ACC112 (cell line): ENCODE data around the gene AUP1.
"Not testable (repeated sequence)": the region's sequence is repeated elsewhere in the genome, so short reads cannot be mapped to it uniquely, and the experiment has no call there.

ENCODE experiments used
- H2AFZ ChIP-seq: fragments of 200-600 bp; sonication (generic); one replicate; pipeline ENCODE4 v1.6.0; 2017; ENCODE audit warnings: antibody characterized with exemption, low read length; ENCODE audit not compliant: unreplicated experiment
- H3K27ac ChIP-seq: fragments of 200-600 bp; sonication (generic); 2 replicates; pipeline ENCODE4 v1.5.1; 2014; ENCODE audit warnings: low read depth, mild to moderate bottlenecking, antibody characterized with exemption, low read length, moderate library complexity
- H3K27me3 ChIP-seq: fragments of 200-600 bp; sonication (generic); 2 replicates; pipeline ENCODE4 v1.6.1; 2014; ENCODE audit warnings: mild to moderate bottlenecking, antibody characterized with exemption, low read length, moderate library complexity, mixed read lengths; ENCODE audit not compliant: insufficient read depth
- H3K36me3 ChIP-seq: fragments of 200-600 bp; sonication (generic); 2 replicates; pipeline ENCODE4 v1.6.1; 2016; ENCODE audit warnings: mild to moderate bottlenecking, antibody characterized with exemption, low read length, moderate library complexity, mixed read lengths; ENCODE audit not compliant: insufficient read depth
- H3K4me1 ChIP-seq: fragments of 200-600 bp; sonication (generic); one replicate; pipeline ENCODE4 v1.6.1; 2016; ENCODE audit warnings: low read length, mixed read lengths; ENCODE audit not compliant: insufficient read depth, unreplicated experiment, control insufficient read depth
- H3K4me3 ChIP-seq: fragments of 200-600 bp; sonication (generic); 2 replicates; pipeline ENCODE4 v1.5.1; 2014; ENCODE audit warnings: mild to moderate bottlenecking, low read depth, low read length
- H3K79me2 ChIP-seq: fragments of 200-600 bp; sonication (generic); one replicate; pipeline ENCODE4 v1.6.0; 2016; ENCODE audit warnings: low read length; ENCODE audit not compliant: control insufficient read depth, unreplicated experiment, insufficient read depth

The AUP1 gene

DNA sequence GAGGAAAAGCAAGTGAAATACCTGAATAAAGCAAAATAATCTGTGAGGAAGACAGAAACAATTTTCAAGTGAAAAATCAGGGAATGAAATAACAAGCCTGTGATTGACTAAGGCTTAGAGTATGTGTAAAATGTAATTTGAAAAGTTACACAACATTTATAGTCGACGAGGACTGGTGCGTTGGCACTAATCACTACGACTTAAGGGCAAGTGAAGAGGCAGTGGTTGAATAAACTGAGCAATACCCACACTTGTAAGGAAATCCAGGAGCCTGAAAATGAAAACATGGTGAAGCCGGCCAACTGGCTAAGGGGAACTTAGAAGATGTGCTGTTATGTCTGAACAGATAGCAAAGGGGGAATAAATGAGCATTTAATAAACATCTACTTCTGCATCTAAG is 38.4 kb upstream of the AUP1 start:
- Histone ChIP-seq H3K27me3 (no peaks in the 10 kb centered on the region), H3K27ac (peak overlapping the region; percentile 100), H3K79me2 (no peaks in the 10 kb centered on the region), H3K36me3 (no peaks in the 10 kb centered on the region), H3K4me1 (peaks cover 65% of the 10 kb centered on the region), H2AFZ (peak overlapping the region; percentile 67), H3K4me3 (peak overlapping the region; percentile 25)

DNA sequence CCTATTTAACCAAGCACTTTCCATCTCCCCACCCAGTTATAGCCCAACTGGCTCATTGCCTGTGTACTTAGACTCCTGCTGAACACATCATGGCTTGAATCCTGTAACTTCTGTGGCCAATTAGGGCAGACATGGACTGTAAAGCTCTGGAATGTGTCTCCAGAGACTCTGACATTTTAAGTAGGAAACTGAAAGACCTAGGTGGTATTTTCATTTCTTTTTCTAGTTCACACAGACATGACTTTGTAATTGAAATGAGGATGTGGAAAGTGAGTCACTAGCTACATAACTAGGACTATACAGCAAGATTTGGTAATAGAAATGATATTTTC is 37.2 kb upstream of the AUP1 start:
- Histone ChIP-seq H3K27me3 (no peaks in the 10 kb centered on the region), H3K4me3 (no peak overlapping the region), H3K27ac (peak overlapping the region; percentile 100), H3K4me1 (peaks cover 75% of the 10 kb centered on the region), H3K36me3 (no peaks in the 10 kb centered on the region), H3K79me2 (no peaks in the 10 kb centered on the region), H2AFZ (peak overlapping the region; percentile 41)

- no peaks in the 10 kb centered on the region for H3K79me2 ChIP-seq
- H3K27me3 ChIP-seq = no peaks in the 10 kb centered on the region
- H3K36me3 ChIP-seq = no peaks in the 10 kb centered on the region
- H3K4me1 ChIP-seq = peaks cover 75% of the 10 kb centered on the region
- peak overlapping the region; percentile 100 for H3K27ac ChIP-seq
- H2AFZ ChIP-seq = no peak overlapping the region
- no peak overlapping the region for H3K4me3 ChIP-seq
These were observed 36.7 kb upstream of the AUP1 start for GRCh38 chr2:74566076-74566753.

GRCh38 chr2:74564222-74564621 is 34.7 kb upstream of the AUP1 start:
- Histone ChIP-seq H3K4me1 (peaks cover 75% of the 10 kb centered on the region), H2AFZ (peak overlapping the region; percentile 10), H3K79me2 (no peaks in the 10 kb centered on the region), H3K27me3 (no peaks in the 10 kb centered on the region), H3K4me3 (peak overlapping the region; percentile 8; the same call in 1 of the 2 replicates), H3K27ac (peak overlapping the region; percentile 100), H3K36me3 (no peaks in the 10 kb centered on the region)

DNA sequence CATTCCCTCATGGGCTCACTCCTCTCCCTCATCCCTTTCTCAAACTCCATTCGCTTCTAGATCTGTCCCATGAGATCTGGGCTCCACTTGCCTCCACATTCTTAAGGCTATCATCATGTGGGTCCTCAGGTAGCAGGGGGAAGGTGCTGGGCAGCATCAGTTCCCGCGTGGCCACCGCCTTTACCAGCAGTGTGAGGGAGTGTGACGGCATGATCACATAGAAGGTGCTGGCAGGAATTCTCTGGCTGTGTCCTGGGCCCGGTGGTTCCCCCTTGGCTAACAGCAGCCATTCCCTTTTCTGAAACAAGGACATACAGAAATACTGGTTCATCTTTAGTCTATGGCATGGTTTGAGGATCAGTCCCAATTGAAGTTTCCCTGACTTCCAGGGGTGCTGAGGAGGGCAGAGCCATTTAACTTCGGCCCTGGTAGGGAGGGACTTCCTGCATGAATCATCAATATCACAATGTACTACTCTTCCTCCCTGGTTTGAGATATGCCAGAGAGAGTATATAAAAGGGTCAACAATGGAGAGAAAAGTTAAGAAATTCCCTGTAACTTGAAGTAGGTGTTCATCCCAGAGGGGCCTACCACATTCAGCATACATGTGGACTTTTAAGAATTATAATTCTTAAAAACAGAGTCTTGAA is 32.7 kb upstream of the AUP1 start:
- Histone ChIP-seq H3K4me1 (peaks cover 62% of the 10 kb centered on the region), H2AFZ (peak overlapping the region; percentile 76), H3K36me3 (no peaks in the 10 kb centered on the region), H3K4me3 (peak overlapping the region; percentile 25; the same call in 1 of the 2 replicates), H3K27me3 (no peaks in the 10 kb centered on the region), H3K27ac (peak overlapping the region; percentile 61), H3K79me2 (peaks cover 1% of the 10 kb centered on the region)

DNA sequence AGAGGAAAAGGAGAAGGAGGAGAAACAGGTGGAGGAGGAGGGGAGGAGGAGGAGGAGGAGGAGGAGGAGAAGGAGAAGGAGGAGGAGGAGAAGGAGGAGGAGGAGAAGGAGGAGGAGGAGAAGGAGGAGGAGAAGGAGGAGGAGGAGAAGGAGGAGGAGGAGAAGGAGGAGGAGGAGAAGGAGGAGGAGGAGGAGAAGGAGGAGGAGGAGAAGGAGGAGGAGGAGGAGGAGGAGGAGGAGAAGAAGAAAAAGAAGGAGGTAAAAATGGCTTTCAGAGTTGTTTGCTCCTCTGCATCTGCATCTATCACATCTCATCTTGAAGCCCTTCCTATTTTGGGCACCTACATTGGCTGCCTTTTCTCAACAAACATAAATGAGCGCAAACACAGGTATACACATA is 31.5 kb upstream of the AUP1 start:
- Histone ChIP-seq H3K79me2 (peaks cover 13% of the 10 kb centered on the region), H3K4me1 (peaks cover 61% of the 10 kb centered on the region)
- not testable (repeated sequence) for H3K27me3 ChIP-seq, H3K36me3 ChIP-seq, H2AFZ ChIP-seq, H3K4me3 ChIP-seq, H3K27ac ChIP-seq

- H3K36me3 ChIP-seq = peaks cover 4% of the 10 kb centered on the region; the same call in 1 of the 2 replicates
- H3K79me2 ChIP-seq = peaks cover 17% of the 10 kb centered on the region
- H3K27me3 ChIP-seq = no peaks in the 10 kb centered on the region
- H3K4me1 ChIP-seq = peaks cover 60% of the 10 kb centered on the region
- H3K27ac ChIP-seq = no peak overlapping the region
- no peak overlapping the region for H2AFZ ChIP-seq
- no peak overlapping the region for H3K4me3 ChIP-seq
These were observed 31.1 kb upstream of the AUP1 start for GRCh38 chr2:74560591-74560990.

DNA sequence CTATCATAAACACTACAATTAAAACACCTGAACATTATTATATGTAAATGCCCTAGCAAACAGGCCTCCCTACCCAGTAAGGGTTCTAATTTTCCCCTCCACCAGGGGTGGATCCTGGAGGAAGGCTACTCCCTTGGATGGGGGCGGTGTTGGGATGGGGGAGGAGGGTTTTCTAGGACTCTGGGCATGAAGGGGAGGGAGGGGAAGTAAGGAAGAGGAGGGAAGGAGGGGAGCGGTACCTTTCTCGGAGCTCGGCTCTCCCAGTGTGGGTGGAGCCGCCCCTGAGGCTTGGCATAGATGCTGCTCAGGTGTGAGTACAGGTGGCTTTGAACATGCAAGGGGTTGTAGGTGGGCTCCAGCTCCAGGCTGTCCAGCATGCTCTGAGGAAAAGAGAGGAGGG is 30.4 kb upstream of the AUP1 start:
- no peaks in the 10 kb centered on the region for H3K27me3 ChIP-seq

DNA sequence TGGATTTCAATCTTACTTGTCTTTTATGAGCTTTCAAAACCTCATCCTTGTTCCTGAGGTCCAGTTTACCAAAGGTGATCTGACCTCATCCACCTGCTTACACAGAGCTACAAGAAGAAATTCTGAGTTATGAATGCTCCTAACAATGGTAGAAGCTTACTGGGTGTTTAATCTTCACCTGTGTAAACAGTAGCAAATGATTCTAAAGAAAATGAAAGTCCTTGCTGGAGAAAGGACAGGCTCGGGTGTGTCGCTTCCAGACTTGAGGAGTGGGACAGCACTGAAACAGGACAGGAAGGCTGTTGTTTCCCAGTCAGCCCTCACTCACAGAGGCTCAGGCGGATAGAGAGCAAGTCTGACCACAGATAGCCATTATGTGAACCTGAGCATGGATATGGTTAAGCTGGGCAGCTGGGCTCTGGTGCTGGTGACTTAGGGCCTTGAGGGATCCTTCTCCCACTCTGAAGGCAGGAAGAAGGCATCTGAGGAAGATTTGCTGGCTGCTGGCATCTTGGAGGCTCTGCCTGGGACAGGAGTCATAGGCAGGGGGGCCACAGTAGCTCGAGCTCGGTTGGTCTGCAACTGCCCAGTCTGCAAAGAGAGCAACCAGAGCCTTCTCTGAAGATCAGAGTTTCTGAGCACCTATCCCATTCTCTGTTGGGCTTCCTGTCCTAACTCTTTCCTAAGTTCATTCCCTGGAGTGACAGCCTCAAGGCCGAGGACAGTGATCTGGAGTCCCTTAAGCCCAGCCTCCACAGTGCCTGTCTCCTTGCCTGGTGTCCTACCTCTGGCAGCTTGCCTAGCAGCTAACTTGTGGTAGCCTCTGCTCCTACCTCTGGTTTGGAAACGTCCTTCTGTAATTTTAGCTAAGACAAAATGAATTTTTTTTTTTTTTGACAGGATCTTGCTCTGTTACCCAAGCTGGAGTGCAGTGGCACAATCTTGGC is 29.1 kb upstream of the AUP1 start:
- H3K27ac ChIP-seq = peak overlapping the region; percentile 14; the same call in 1 of the 2 replicates
- H3K4me3 ChIP-seq = no peak overlapping the region
- H3K4me1 ChIP-seq = peaks cover 45% of the 10 kb centered on the region
- H3K79me2 ChIP-seq = peaks cover 30% of the 10 kb centered on the region
- no peak overlapping the region for H2AFZ ChIP-seq
- peaks cover 4% of the 10 kb centered on the region; the same call in 1 of the 2 replicates for H3K36me3 ChIP-seq
- H3K27me3 ChIP-seq = no peaks in the 10 kb centered on the region

More for the DNA sequence above, 30.4 kb upstream of the AUP1 start:
- Histone ChIP-seq H3K27ac (no peak overlapping the region), H3K4me3 (no peak overlapping the region), H2AFZ (no peak overlapping the region), H3K79me2 (peaks cover 24% of the 10 kb centered on the region), H3K36me3 (peaks cover 4% of the 10 kb centered on the region; the same call in 1 of the 2 replicates), H3K4me1 (peaks cover 58% of the 10 kb centered on the region)

DNA sequence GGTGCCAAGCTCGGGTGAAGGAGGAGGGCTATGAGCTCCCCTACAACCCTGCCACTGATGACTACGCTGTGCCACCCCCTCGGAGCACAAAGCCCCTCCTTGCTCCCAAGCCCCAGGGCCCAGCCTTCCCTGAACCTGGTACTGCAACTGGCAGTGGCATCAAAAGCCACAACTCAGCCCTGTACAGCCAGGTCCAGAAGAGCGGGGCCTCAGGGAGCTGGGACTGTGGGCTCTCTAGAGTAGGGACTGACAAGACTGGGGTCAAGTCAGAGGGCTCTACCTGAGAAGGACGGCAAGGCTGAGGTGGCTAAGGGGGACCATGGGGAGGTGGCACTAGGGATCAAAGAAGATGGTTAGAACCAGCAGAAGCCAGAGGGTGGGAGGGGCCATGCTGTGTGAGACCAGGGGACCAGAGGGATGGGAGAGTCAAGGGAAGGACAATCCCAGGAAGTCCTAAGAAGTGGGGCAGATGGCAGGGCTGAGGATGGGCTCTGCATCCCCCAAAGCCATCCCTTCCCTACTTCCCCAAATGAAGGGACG is 27.4 kb upstream of the AUP1 start:
- 0 out of 2 replicates have a peak overlapping the region, but pooled peaks have one; percentile 13 for H3K4me3 ChIP-seq

More for the DNA sequence above, 27.4 kb upstream of the AUP1 start:
- peaks cover 46% of the 10 kb centered on the region for H3K79me2 ChIP-seq
- H2AFZ ChIP-seq = no peak overlapping the region
- peaks cover 4% of the 10 kb centered on the region; the same call in 1 of the 2 replicates for H3K36me3 ChIP-seq
- H3K27ac ChIP-seq = no peak overlapping the region
- H3K27me3 ChIP-seq = no peaks in the 10 kb centered on the region
- peaks cover 39% of the 10 kb centered on the region for H3K4me1 ChIP-seq
